Pancreas (tissue), 10 donors: ENCODE data around the gene BTBD9. TPM values are rescaled to one million over a fixed set of nuclear protein-coding genes. Genes with fewer than 3 reads are reported as not detected.

ENCODE experiments used
- ATAC-seq, 4 donors: fragments of 200-7000 bp; cut with Tn5 transposase; one replicate each; pipeline versions ENCODE4 v1.8.0 to v1.9.1; 2020; ENCODE audit warnings: mild to moderate bottlenecking in 4 of 4, moderate library complexity in 4 of 4
- DNase-seq, 6 donors: peaks; one replicate each; pipeline ENCODE4 v3.0.0-alpha.2; 2020
- FAIRE-seq: peaks from 2 replicates; lab custom pipeline; 2012; peaks lifted over from hg19 to GRCh38; lab: Jason Lieb, UNC
- H3K27ac ChIP-seq, 4 donors: fragments of 200-600 bp; sonication (generic); 1 replicate in 3 of 4; 2 replicates in 1 of 4; pipeline versions ENCODE4 v1.5.0 to v1.8.0; 2020
- H3K27me3 ChIP-seq, 4 donors: fragments of 200-600 bp; one replicate each; pipeline ENCODE4 v1.8.0; 2021
- H3K36me3 ChIP-seq, 3 donors: fragments of 200-600 bp; sonication (generic) in 1 of 3; one replicate each; pipeline versions ENCODE4 v1.5.0 to v1.8.0; 2020 to 2021
- H3K4me1 ChIP-seq, 3 donors: fragments of 200-600 bp; one replicate each; pipeline ENCODE4 v1.8.0; 2021
- H3K4me3 ChIP-seq, 4 donors: fragments of 200-600 bp; sonication (generic) in 2 of 4; one replicate each; pipeline versions ENCODE4 v1.5.0 to v1.8.0; 2020 to 2021
- H3K9me3 ChIP-seq, 4 donors: fragments of 200-600 bp; one replicate each; pipeline ENCODE4 v1.8.0; 2021
- WGBS, 2 donors: extraction: QIAGEN DNeasy Blood & Tissue Kit; methylation state at CpG; one replicate each; pipeline ENCODE4 v1.1.7; 2013; 5-methylcytosine and 5-hydroxymethylcytosine counted together
- intact Hi-C, 3 donors: fragments of 100-400 bp; cut with DNase I; formaldehyde crosslinking; loops; one replicate each; pipeline versions ENCODE4 v1.11.1 to v1.14.2; 2022
- polyA plus RNA-seq, 2 donors: library from polyadenylated mRNA; stranded (reverse); fragments of 200-250 nt; gene quantifications; one replicate each; pipeline ENCODE4 v1.2.3, GENCODE V29; 2013
- total RNA-seq, 6 donors: library from RNA; stranded (reverse); fragmentation: NEBNext Ultra II Directional in 4 of 6; extraction: Animal tissue kit (Norgen Biotek cat#: 25700) in 4 of 6; gene quantifications; one replicate each; pipeline versions ENCODE4 v1.2.1 to v1.2.4, GENCODE V29; 2021 to 2023
- TF ChIP-seq, protein P1 (sequence below), 4 donors: fragments of 200-600 bp; sonication (generic) in 3 of 4; IDR thresholded peaks; one replicate each; pipeline versions ENCODE4 v1.5.0 to v1.8.0; 2021; ENCODE audit warnings: antibody characterized with exemption in 4 of 4
- donor health status: healthy with polysubstance abuse.
- donor health status: DM: no; HTN: no; CAD: no; lungs with moderate emphysema.
- donor health status: DM: no; HTN: no; CAD: no.
- donor health status: control.
- donor health status: control.
- donor health status: Bipolar disorder and iron deficiency.
- donor health status: DM: yes; HTN: yes; CAD: no.
- donor health status: DM: no; HTN: no; CAD: no.
- donor health status: DM: no; HTN: no; CAD: no.
- donor health status: DM: yes; HTN: yes; CAD: no.

BTBD9 gene
- total and polyA plus RNA-seq, 8 donors, result 2.2 to 11.0 (median 7.1) TPM

DNA sequence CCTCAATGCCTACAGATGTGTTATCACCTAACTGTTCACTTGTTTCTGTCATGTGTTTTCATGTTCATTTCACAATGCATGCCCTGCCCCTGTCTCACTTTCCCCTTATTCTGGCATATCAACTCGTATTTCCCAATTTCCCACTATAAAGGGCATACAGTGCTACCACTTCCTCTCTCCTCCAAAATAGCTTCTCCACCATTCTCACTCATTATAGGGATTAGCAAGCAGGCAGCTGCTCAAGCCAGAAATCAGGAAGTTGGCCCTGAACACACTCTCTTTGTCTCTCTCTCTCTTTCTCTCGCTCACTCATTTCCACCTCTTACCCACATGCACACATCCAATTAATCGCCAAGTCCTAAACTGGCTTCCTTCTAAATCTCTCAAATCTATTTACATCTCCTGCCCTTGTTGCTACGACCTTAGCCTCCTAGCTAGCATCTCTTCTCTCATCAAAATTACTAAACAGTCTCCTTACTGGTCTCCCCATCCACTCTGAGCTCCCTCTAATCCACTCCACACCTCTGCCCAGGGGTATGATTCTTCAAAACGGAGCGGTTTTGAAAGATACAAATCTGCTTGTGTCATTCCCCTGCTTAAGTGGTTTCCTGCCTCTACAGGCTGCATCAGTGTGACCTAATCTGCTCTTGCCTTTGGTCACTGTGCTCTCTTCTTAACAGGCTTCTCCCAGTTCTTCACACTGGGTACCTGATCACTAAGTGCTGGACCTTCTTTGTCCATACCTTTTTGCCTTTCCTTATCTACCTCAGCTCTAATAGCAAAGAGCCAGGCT is 196.2 kb downstream of the BTBD9 start:
- intact Hi-C loops, result no loop called here
- TF ChIP-seq, protein P1, sequence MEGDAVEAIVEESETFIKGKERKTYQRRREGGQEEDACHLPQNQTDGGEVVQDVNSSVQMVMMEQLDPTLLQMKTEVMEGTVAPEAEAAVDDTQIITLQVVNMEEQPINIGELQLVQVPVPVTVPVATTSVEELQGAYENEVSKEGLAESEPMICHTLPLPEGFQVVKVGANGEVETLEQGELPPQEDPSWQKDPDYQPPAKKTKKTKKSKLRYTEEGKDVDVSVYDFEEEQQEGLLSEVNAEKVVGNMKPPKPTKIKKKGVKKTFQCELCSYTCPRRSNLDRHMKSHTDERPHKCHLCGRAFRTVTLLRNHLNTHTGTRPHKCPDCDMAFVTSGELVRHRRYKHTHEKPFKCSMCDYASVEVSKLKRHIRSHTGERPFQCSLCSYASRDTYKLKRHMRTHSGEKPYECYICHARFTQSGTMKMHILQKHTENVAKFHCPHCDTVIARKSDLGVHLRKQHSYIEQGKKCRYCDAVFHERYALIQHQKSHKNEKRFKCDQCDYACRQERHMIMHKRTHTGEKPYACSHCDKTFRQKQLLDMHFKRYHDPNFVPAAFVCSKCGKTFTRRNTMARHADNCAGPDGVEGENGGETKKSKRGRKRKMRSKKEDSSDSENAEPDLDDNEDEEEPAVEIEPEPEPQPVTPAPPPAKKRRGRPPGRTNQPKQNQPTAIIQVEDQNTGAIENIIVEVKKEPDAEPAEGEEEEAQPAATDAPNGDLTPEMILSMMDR (IDR thresholded peaks at IDR 0.05), result no peak

DNA sequence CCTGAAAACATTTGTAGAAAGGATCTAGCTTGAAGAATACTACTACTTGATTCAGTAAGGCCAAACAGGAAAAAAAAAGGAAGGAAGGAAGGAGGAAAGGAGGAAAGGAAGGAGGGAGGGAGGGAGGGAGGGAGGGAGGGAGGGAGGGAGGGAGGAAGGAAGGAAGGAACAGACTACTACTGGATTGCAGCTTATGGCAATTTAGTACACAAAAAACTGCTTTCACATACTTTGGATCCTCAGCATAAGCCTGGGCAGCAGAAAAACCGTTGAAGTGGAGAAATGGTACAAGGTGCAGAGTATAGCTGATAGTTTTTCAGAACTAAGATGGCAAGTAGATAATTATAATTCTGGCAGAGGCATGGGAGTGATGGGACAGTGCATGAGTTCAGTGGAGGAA is 201.6 kb downstream of the BTBD9 start:
- no peaks in the 10 kb centered on the region for H3K27me3 ChIP-seq
- intact Hi-C loops, result no loop called here
- FAIRE-seq, result no peak
- no peak overlapping the region for H3K27ac ChIP-seq
- no peak for DNase-seq
- ATAC-seq, result no peak
- H3K36me3 ChIP-seq, result no peaks in the 10 kb centered on the region
- H3K4me3 ChIP-seq, result no peak overlapping the region
- WGBS, 2 donors, result 64 to 93% methylated on average over 1 of the region's 1 CpG
- TF ChIP-seq, protein P1 (IDR thresholded peaks at IDR 0.05), result no peak
- no peaks in the 10 kb centered on the region for H3K9me3 ChIP-seq
- no peaks in the 10 kb centered on the region for H3K4me1 ChIP-seq

More for the DNA sequence above, 196.2 kb downstream of the BTBD9 start:
- no peak for FAIRE-seq
- WGBS, 2 donors, result 78 to 81% methylated on average over 6 of the region's 6 CpGs
- no peaks in the 10 kb centered on the region for H3K9me3 ChIP-seq
- no peak overlapping the region for H3K27ac ChIP-seq
- H3K4me3 ChIP-seq, result no peak overlapping the region
- ATAC-seq, result peak in 2 of 4 donors; percentile 54 to 55
- no peaks in the 10 kb centered on the region for H3K4me1 ChIP-seq
- DNase-seq, result no peak
- H3K36me3 ChIP-seq, result no peaks in the 10 kb centered on the region
- H3K27me3 ChIP-seq, result no peaks in the 10 kb centered on the region

DNA sequence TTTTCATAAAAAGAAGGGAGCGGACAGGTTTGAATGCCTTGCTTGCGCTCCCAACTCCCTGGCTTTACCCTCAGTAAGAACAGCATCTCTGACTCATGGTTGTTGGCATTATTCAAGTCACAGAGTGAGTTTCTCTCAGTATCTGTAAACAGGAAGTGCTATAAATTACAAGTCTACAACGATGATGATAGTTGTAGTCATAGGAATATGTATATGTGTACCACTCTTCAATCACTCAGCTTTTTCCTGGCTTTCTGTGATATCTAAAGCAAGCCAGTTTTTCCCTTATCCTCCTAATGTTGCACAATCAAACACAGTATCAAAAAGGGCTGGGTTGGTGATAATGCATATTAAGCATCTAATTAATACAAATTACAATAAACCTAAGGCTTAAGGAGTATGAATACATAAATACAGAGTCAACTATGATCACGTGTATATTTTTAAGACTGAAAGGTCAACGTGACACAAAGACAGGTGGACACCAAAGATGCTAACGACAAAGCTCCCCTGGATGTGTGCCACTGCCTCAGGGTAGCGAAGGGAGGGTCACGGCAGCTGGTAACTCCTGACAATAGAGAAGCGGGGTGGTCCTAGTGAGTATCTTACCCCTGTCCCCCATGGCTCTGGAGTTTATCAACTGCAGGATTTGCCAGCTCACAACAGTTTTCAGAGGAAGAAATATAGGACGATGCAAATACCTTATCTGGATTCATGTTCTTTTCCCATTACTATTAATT is 202.8 kb downstream of the BTBD9 start:
- Histone ChIP-seq H3K9me3 (no peaks in the 10 kb centered on the region), H3K27me3 (no peaks in the 10 kb centered on the region), H3K4me1 (no peaks in the 10 kb centered on the region), H3K36me3 (no peaks in the 10 kb centered on the region), H3K27ac (no peak overlapping the region), H3K4me3 (no peak overlapping the region)
- TF ChIP-seq, protein P1 (IDR thresholded peaks at IDR 0.05), result no peak
- 87 to 88% methylated on average over 10 of the region's 10 CpGs for WGBS, 2 donors
- FAIRE-seq (no peak), ATAC-seq (no peak), DNase-seq (no peak)
- intact Hi-C loops, result no loop called here

DNA sequence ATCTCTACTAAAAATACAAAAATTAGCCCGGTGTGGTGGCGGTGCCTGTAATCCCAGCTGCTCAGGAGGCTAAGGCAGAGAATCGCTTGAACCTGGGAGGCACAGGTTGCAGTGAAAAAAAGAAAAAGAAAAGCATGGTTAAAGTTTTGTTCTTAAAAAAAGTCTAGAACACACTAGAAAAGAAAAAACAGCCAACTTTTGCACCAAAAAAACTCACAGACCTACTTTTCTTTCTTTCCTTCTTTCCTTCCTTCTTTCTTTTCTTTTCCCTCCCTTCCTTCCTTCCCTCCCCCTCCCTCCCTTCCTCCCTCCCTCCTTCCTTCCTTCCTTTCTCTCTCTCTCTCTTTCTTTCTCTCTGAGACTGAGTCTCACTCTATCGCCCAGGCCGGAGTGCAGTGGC is 204.4 kb downstream of the BTBD9 start:
- no peaks in the 10 kb centered on the region for H3K27me3 ChIP-seq
- TF ChIP-seq, protein P1 (IDR thresholded peaks at IDR 0.05), result no peak
- H3K27ac ChIP-seq, result no peak overlapping the region
- H3K4me3 ChIP-seq, result no peak overlapping the region
- ATAC-seq, result no peak
- intact Hi-C loops, result no loop called here
- WGBS, 2 donors, result 95 to 100% methylated on average over 3 to 5 of the region's 5 CpGs
- DNase-seq, result no peak
- no peaks in the 10 kb centered on the region for H3K4me1 ChIP-seq
- H3K36me3 ChIP-seq, result no peaks in the 10 kb centered on the region
- FAIRE-seq, result no peak
- H3K9me3 ChIP-seq, result no peaks in the 10 kb centered on the region
